K562 (cell line): ENCODE results near the gene NADSYN1. TPM values are rescaled to one million over a fixed set of nuclear protein-coding genes. Genes with fewer than 3 reads are reported as not detected.

Source experiments
- ATAC-seq: fragments of 200-7000 bp; cut with Tn5 transposase; 3 replicates; pipeline ENCODE4 v1.9.1; 2020; ENCODE audit warnings: moderate library complexity
- BruUV-seq: library from RNA; stranded (reverse); fragments of 400-500 nt; replicated peaks from 2 replicates; lab custom pipeline; 2021; lab: Mats Ljungman, UMichigan
- CTCF ChIA-PET: fragments of 300-600 bp; formaldehyde crosslinking; extraction: SDS; loops from one replicate; lab custom pipeline; 2021; ENCODE audit warnings: low intra/inter-chr PET ratio; lab: Yijun Ruan, JAX
- POLR2A ChIA-PET: fragments of 300-600, 350-650 bp; sonication (Branson Sonifier 250); formaldehyde crosslinking; extraction: SDS; loops from one replicate; lab custom pipeline; 2021; ENCODE audit warnings: antibody characterized with exemption, inconsistent platforms; lab: Yijun Ruan, JAX
- DNase-seq, 4 experiments: peaks; one replicate each; pipeline versions ENCODE4 v3.0.0 to v3.0.0-alpha.2; 2011 to 2018; ENCODE audit warnings: low spot score in 3 of 4, mixed read lengths in 3 of 4; ENCODE audit errors: extremely low read depth in 1 of 4
- FAIRE-seq: peaks from 2 replicates; lab custom pipeline; 2011; peaks lifted over from hg19 to GRCh38; lab: Jason Lieb, UNC
- H2AFZ ChIP-seq: 2 replicates; pipeline ENCODE4 v1.6.0; 2011; ENCODE audit warnings: low read depth, low read length, control low read depth, inconsistent platforms
- H3K27ac ChIP-seq: fragments of 200-600 bp; 3 replicates; pipeline ENCODE4 v1.8.0; 2011; ENCODE audit warnings: low read depth, mild to moderate bottlenecking, control low read depth, inconsistent platforms, low read length, moderate library complexity, mixed read lengths; ENCODE audit errors: extremely low read depth
- H3K27me3 ChIP-seq, 2 experiments: fragments of 300-600 bp in 1 of 2; 2 replicates in 1 of 2; 3 replicates in 1 of 2; pipeline versions ENCODE4 v1.6.0 to v1.8.0; 2011; ENCODE audit warnings: inconsistent platforms in 2 of 2, low read length in 2 of 2, mild to moderate bottlenecking in 1 of 2, mixed read lengths in 1 of 2, moderate library complexity in 1 of 2; ENCODE audit not compliant: control insufficient read depth in 2 of 2, insufficient read depth in 2 of 2
- H3K36me3 ChIP-seq: fragments of 300-600 bp; 3 replicates; pipeline ENCODE4 v1.8.0; 2011; ENCODE audit warnings: mild to moderate bottlenecking, low read length, inconsistent platforms; ENCODE audit not compliant: control insufficient read depth, insufficient read depth
- H3K4me1 ChIP-seq, 2 experiments: fragments of 200-600 bp in 1 of 2; replicated peaks in 1 of 2; 2 replicates in 1 of 2; 3 replicates in 1 of 2; pipeline versions ENCODE4 v1.5.1 to v1.8.0; 2011; ENCODE audit warnings: inconsistent platforms in 2 of 2, low read length in 2 of 2, mild to moderate bottlenecking in 1 of 2, mixed read lengths in 1 of 2, moderate library complexity in 1 of 2; ENCODE audit not compliant: control insufficient read depth in 2 of 2, insufficient read depth in 2 of 2
- H3K4me2 ChIP-seq: 2 replicates; pipeline ENCODE4 v1.6.1; 2011; ENCODE audit warnings: low read length, control low read depth, inconsistent platforms, mixed read lengths; ENCODE audit not compliant: insufficient read depth
- H3K4me3 ChIP-seq: fragments of 200-600 bp; sonication (generic), shearing (Covaris generic); 2 replicates; pipeline ENCODE4 v1.5.1; 2016; ENCODE audit warnings: control low read depth, inconsistent platforms
- H3K79me2 ChIP-seq: fragments of 200-600 bp; 3 replicates; pipeline ENCODE4 v1.8.0; 2011; ENCODE audit warnings: low read length, inconsistent platforms; ENCODE audit not compliant: control insufficient read depth, insufficient read depth
- H3K9ac ChIP-seq, 2 experiments: 2 replicates each; pipeline versions ENCODE4 v1.6.0 to v1.6.1; 2011; ENCODE audit warnings: low read depth in 2 of 2, low read length in 2 of 2, control low read depth in 1 of 2, inconsistent platforms in 1 of 2, mild to moderate bottlenecking in 1 of 2, mixed read lengths in 1 of 2; ENCODE audit not compliant: insufficient read depth in 1 of 2
- H3K9me1 ChIP-seq: one replicate; pipeline ENCODE4 v1.6.0; 2011; ENCODE audit warnings: inconsistent platforms, mild to moderate bottlenecking, low read length, moderate library complexity; ENCODE audit not compliant: control insufficient read depth, insufficient read depth
- H3K9me3 ChIP-seq: replicated peaks from 2 replicates; pipeline ENCODE4 v1.5.1; 2011; ENCODE audit warnings: low read depth, low read length, inconsistent platforms; ENCODE audit not compliant: control insufficient read depth, insufficient read depth
- H4K20me1 ChIP-seq: replicated peaks from 2 replicates; pipeline ENCODE4 v1.6.1; 2011; ENCODE audit warnings: low read length, inconsistent platforms, mixed read lengths; ENCODE audit not compliant: control insufficient read depth, insufficient read depth
- ATF6 ChIP-seq: sonication (generic); formaldehyde crosslinking; IDR thresholded peaks from 2 replicates; pipeline ENCODE4 v1.4.0; 2020; ENCODE audit warnings: mild to moderate bottlenecking, missing genetic modification reagents
- BRD4 ChIP-seq: fragments of 200-600 bp; sonication (generic); IDR thresholded peaks from 2 replicates; pipeline ENCODE4 v1.6.1; 2017; ENCODE audit warnings: inconsistent platforms
- CEBPB ChIP-seq: fragments of 450-650 bp; IDR thresholded peaks from 2 replicates; pipeline ENCODE4 v1.6.1; 2016; ENCODE audit warnings: missing genetic modification characterization, missing compliant biosample characterization
- ETV1 ChIP-seq: fragments of 450-650 bp; conservative IDR thresholded peaks from 2 replicates; pipeline ENCODE4 v1.6.1; 2016; ENCODE audit warnings: missing genetic modification characterization, control low read depth, low read depth, missing compliant biosample characterization
- ETV5 ChIP-seq: sonication (generic); formaldehyde crosslinking; IDR thresholded peaks from 2 replicates; pipeline ENCODE4 v1.4.0; 2020; ENCODE audit warnings: low read depth, mild to moderate bottlenecking, missing genetic modification reagents
- ILF3 ChIP-seq: fragments of 450-650 bp; IDR thresholded peaks from 2 replicates; pipeline ENCODE4 v1.6.1; 2018; ENCODE audit warnings: antibody characterized with exemption, mild to moderate bottlenecking, moderate library complexity, borderline replicate concordance
- IRF9 ChIP-seq: fragments of 450-650 bp; IDR thresholded peaks from 2 replicates; pipeline ENCODE4 v1.6.1; 2016; ENCODE audit warnings: missing biosample characterization, missing genetic modification characterization
- MYNN ChIP-seq, 2 experiments: sonication (generic); formaldehyde crosslinking in 1 of 2; IDR thresholded peaks; 2 replicates each; pipeline versions ENCODE4 v1.5.0 to v1.6.1; 2016 to 2020; ENCODE audit warnings: antibody characterized with exemption in 1 of 2, missing genetic modification reagents in 1 of 2
- PBX2 ChIP-seq, 2 experiments: IDR thresholded peaks in 1 of 2; conservative IDR thresholded peaks in 1 of 2; 2 replicates each; pipeline ENCODE4 v1.6.1; 2016; ENCODE audit warnings: low read depth in 2 of 2, mild to moderate bottlenecking in 1 of 2, missing compliant biosample characterization in 1 of 2, missing genetic modification characterization in 1 of 2, moderate library complexity in 1 of 2
- U2AF2 ChIP-seq: fragments of 200-400 bp; formaldehyde crosslinking; optimal IDR thresholded peaks from 2 replicates; pipeline ENCODE3; 2017; ENCODE audit warnings: low read depth, mild to moderate bottlenecking, low read length
- ZBED1 ChIP-seq: IDR thresholded peaks from 2 replicates; pipeline ENCODE4 v1.6.1; 2014
- ZBTB11 ChIP-seq, 3 experiments: fragments of 200-800 bp in 1 of 3; fragments of 250-450 bp in 1 of 3; fragments of 450-650 bp in 1 of 3; sonication (Bioruptor Pico) in 1 of 3; sonication (Bioruptor generic) in 1 of 3; formaldehyde crosslinking in 1 of 3; IDR thresholded peaks; 2 replicates each; pipeline versions ENCODE4 v1.6.1 to v1.8.0; 2016 to 2022; ENCODE audit warnings: mild to moderate bottlenecking in 2 of 3, missing genetic modification characterization in 2 of 3, missing compliant biosample characterization in 1 of 3, moderate library complexity in 1 of 3
- WGBS: fragments of 100-300 bp; shearing (Covaris generic); methylation state at CpG from one replicate; pipeline ENCODE4 v1.1.6; 2016; ENCODE audit warnings: low coverage, mixed read lengths; ENCODE audit not compliant: insufficient coverage; ENCODE audit errors: missing lambda C conversion rate; 5-methylcytosine and 5-hydroxymethylcytosine counted together
- in situ Hi-C: fragments of 300-500 bp; cut with MboI; formaldehyde crosslinking; loops from 4 replicates; pipeline ENCODE4 v1.15.0; 2018; ENCODE audit warnings: inconsistent platforms, mixed read lengths
- intact Hi-C: fragments of 100-400 bp; cut with micrococcal nuclease; formaldehyde crosslinking; loops from 2 replicates; pipeline ENCODE4 v1.14.2; 2022
- polyA plus RNA-seq, 8 experiments: library from polyadenylated mRNA; depleted of rRNA in 4 of 8; stranded (reverse) in 5 of 8; unstranded in 3 of 8; fragments of >200 nt; fragmentation: Nextera tagmentation in 2 of 8; fragmentation: Illumina TruSeq in 1 of 8; extraction: Ambion mirVana in 2 of 8; extraction: Trizol in 1 of 8; gene quantifications; 2 replicates each; pipeline versions ENCODE4 v1.2.1 to v1.2.3, GENCODE V29; 2011 to 2014; ENCODE audit warnings: inconsistent platforms in 1 of 8, missing spikeins in 1 of 8
- total RNA-seq, 7 experiments: library from RNA; depleted of rRNA in 6 of 7; stranded (reverse); fragments of >200 nt in 6 of 7; fragmentation: Illumina TruSeq in 2 of 7; extraction: Trizol in 2 of 7; gene quantifications; 2 replicates each; pipeline versions ENCODE4 v1.2.1 to v1.2.3, GENCODE V29; 2011 to 2021; ENCODE audit warnings: low replicate concordance in 1 of 7

The NADSYN1 gene
- total and polyA plus RNA-seq, 9 of the 15 experiments (the other 6 are each of a cell fraction or from before 2014, with no cell fraction given): 12.7 to 57.3 (median 42.1) TPM

- H3K4me2 ChIP-seq: no peak overlapping the region
- CTCF ChIA-PET: no interaction called here
- ATAC-seq (peak; percentile 41; the same call in 2 of the 3 replicates), FAIRE-seq (no peak), DNase-seq (no peak)
- no peaks in the 10 kb centered on the region for H3K9me3 ChIP-seq
- H3K79me2 ChIP-seq: no peaks in the 10 kb centered on the region
- H4K20me1 ChIP-seq: no peaks in the 10 kb centered on the region
- 0 out of 2 replicates have a peak overlapping the region, but pooled peaks have one; percentile 8 for H2AFZ ChIP-seq
- POLR2A ChIA-PET: no interaction called here
- H3K27ac ChIP-seq: no peak overlapping the region
- no peaks in the 10 kb centered on the region for H3K36me3 ChIP-seq
- in situ Hi-C loops (no loop called here), intact Hi-C loops (loop anchor here (10.0 kb wide), 1 partner anchor 86 kb away; the partner anchor contains the start of gene DHCR7)
- peaks cover 8 to 13% of the 10 kb centered on the region in 2 experiments; a peak in 3 of 5 replicates for H3K4me1 ChIP-seq
- H3K9ac ChIP-seq: no peak overlapping the region
- no peaks in the 10 kb centered on the region for H3K9me1 ChIP-seq
- BruUV-seq: no TSS peak
- 39% methylated on average over 10 of the region's 11 CpGs for WGBS
- H3K27me3 ChIP-seq: peaks cover 6 to 14% of the 10 kb centered on the region in 2 experiments; a peak in 3 of 5 replicates
- no peak overlapping the region for H3K4me3 ChIP-seq
- TF ChIP-seq ILF3: no peak
- TF ChIP-seq ZBED1: no peak
- no peak for TF ChIP-seq CEBPB (tag)
- TF ChIP-seq ETV1: no peak
- no peak for TF ChIP-seq PBX2 (CRISPR knock-in tag; IDR thresholded peaks at IDR 0.05; ENCODE audit: low read depth)
- no peak for TF ChIP-seq PBX2 (tag; conservative IDR thresholded peaks at IDR 0.05; ENCODE audit: low read depth)
- TF ChIP-seq MYNN (IDR thresholded peaks at IDR 0.05): no peak
- no peak for TF ChIP-seq MYNN (CRISPR knock-in tag; IDR thresholded peaks at IDR 0.05)
- no peak for TF ChIP-seq ATF6 (CRISPR knock-in tag)
- no peak for TF ChIP-seq U2AF2
- TF ChIP-seq BRD4: no peak
- TF ChIP-seq ETV5: no peak
- no peak for TF ChIP-seq IRF9 (tag)
- no peak for TF ChIP-seq ZBTB11 (CRISPR knock-in tag; IDR thresholded peaks at IDR 0.05)
These were observed 77.6 kb downstream of the NADSYN1 start for GRCh38 chr11:71530602-71531001.
